NCI-H510A (cell line): Measurements from ENCODE around the gene CCNT2.
"Not testable (repeated sequence)": the region's sequence is repeated elsewhere in the genome, so short reads cannot be mapped to it uniquely, and the experiment has no call there.

Experiments
- DNase-seq: peaks from one replicate; lab custom pipeline; 2025; lab: John Stamatoyannopoulos, UW

Gene CCNT2

DNA sequence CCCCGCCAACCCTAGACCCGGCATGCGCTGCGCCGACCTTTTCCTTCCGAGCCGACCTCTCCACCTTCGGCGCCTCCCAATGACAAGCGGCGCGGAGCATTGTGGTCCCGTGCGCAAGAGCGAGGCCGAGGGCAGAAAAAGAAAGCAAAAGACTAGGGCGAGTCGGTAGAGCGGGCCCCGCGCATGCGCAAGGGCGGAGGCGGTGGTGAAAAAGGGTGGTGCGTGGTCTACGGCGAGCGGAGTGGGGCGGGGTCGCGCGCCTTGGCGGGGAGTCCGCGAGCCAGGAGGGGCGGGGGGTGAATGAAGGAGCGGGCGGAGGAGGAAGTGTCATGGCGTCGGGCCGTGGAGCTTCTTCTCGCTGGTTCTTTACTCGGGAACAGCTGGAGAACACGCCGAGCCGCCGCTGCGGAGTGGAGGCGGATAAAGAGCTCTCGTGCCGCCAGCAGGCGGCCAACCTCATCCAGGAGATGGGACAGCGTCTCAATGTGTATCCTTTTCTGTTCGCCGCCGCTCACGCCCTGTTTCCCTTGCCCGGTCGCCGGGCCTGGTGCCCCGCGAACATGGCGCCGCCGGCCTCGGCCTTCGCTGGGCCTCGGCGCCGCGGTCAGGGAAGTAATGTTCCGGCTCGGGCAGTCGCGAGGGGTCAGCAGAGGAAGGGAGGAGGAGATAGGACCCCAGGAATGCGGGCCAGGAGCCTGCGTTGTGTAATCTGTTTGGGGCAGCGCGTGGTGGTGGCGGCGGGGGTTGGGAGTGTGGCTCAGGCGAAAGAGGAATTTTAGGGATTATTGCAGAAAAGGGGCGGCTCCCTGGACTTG, at the start of gene CCNT2:
Gene CCNT2, plus strand, starts transcription at position 297 of the 815 bp plus-strand sequence. Its CDS starts 33 bp downstream, at position 330.
- peak; percentile 98 for DNase-seq

DNA sequence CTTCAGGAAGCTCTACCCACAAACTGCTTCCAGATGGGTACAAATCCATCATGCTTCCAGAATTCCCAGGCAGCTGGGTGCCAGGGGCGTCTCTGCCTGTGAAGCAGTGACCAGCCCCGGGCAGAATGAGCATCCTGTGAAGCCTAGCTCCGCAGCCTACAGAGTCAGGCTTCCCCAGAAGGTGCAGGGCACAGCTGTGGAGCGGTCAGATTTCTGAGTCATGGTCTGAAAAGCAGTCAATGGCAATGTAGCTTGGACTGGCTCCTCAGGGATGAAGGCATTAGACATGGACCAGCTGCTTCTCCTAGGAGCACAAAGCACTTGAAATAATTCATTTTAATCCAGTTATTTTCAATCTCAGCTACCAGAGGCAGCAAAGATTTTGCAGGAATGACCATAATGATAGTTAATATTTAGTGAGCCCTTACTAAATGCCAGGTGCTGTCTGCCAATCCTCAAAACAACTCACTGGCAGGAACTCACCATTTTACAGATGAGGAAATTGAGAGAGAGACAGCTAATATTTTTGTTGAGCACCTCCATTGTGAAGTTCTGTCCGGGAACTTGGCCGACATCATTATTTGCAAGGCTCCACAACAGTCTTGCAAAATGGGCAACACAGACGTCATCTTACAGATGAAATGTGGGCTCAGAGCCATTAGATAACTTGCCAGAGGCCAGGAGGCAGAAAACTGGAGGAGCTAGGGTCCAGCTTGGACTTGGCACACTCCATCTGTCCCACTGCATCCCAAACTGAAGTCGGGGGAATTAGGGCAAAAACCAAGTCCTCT, 48.5 kb upstream of the CCNT2 start:
- no peak for DNase-seq

GRCh38 chr2:134873152-134873551, 45.5 kb upstream of the CCNT2 start:
- DNase-seq, result no peak

DNA sequence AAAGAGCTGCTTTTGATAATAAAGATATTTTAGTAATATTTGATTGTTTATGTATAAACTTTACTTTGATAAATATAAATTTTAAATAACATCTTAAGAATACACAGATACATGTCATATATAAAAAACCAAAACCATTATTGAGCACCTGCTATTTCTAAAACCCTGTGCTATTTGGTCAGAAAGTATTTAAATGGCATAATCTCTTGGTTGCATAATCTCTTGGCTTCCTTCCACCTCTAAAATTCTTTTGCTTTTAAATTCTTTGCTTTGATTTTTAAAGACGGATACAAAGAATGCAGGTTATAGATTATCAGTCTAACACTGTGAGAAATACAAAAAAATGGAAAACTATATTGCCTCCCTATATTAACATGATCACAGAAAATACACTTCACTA, 43.3 kb upstream of the CCNT2 start:
- no peak for DNase-seq

DNA sequence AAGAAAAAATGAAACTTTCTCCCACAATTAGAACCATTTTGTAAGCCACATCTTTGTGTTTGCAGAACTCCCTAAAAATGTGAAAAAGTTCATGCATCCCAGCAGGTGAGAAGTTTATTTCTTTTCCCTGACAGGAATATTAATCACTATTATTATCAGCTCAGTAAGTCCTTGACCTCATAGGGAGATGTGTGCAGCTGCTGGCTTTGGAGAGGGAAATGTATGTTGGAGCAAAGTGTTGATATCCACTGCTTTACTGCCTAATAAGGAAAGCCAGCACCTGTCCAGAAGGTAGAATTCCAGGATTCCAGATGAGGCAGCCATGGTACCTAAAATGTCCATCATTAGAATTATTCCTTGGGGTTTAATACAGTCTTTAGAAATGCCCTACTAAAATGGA, 35.8 kb upstream of the CCNT2 start:
- DNase-seq, result no peak

DNA sequence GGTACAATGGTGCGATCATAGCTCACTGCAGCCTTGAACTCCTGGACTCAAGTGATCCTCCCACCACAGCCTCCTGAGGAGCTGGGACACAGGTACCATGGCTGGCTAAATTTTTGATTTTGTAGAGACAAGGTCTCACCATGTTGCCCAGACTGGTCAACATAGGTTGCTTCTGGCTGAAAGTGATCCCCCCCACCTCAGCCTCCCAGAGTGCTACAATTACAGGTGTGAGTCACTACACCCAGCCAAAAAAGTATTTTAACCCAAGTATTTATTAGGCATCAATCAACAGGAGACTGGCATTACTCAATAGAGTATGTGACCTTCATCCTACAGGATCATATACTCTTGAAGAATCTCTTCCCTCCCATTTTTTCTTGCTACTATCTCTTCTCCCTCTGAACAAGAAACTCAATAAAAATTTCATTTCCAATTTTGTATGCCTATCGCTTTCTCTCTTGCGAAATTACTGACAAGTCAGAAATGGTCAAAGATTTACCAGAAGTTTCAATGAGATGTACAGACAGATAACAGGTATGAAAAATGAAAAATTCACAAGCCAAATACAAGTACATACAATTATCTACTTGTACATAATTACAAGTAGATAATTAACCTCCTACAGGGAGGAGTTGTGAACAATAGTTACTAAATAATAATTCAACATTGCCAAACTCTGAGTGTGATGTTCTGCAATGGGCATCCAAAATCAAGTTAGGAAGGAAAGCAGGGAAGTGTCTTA, 34.9 kb upstream of the CCNT2 start:
- no peak for DNase-seq

DNA sequence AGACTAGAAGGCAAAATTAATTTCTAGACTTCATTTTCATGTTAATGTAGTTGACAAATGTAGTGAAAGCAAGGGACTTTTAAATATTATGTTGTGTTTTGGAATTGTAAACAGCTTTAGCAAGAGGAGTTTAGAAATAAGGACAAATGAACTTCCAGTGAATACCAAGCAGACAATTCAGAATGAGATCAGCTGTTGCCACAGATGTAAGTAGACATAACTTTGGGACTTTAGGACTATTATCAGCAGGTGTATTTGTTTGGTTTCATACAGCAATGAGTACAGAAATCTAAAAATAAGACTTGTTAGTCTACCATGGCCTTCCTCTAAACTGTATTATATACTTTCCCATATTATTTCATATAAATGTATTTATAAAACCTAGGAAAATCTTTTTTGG, 34.2 kb upstream of the CCNT2 start:
- DNase-seq, result no peak

DNA sequence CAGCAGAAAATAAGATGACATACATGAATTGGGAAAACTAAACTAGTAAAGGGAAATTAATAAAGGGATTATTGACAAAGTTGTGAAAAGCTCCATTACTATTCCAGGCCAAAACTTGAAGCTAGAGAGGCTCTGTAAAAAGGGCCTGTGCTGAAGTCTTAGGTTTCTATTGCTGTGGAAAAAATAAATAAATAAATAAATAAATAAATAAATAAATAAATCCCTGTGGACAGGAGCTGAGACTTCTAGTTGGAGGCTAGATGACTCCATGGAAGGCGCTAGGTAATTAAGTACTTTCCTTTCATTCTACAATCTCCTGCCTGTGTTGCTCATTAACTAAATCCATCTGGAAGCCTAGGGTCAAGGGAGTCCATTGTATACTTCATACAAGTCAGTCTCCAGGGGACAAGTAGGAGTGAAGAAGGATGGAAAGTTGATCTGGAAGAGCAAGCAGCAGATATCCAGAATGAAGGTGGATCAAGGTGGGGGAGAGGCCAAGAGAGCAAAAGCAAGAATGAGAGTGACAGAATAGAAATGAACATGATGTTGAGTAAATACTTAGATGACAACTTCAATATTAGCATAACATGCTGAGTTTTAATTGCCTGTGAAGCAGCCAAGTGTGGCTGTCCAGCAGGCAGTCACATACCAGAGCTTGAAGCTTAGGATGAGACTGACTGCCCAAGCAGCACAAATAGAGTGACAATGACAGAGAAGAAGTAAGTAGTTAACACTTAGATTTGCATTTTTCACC, 26.2 kb upstream of the CCNT2 start:
- DNase-seq, result no peak

GRCh38 chr2:134897932-134898331, 20.7 kb upstream of the CCNT2 start:
- no peak for DNase-seq

- no peak for DNase-seq
Observed at GRCh38 chr2:134899204-134899603, 19.4 kb upstream of the CCNT2 start.

DNA sequence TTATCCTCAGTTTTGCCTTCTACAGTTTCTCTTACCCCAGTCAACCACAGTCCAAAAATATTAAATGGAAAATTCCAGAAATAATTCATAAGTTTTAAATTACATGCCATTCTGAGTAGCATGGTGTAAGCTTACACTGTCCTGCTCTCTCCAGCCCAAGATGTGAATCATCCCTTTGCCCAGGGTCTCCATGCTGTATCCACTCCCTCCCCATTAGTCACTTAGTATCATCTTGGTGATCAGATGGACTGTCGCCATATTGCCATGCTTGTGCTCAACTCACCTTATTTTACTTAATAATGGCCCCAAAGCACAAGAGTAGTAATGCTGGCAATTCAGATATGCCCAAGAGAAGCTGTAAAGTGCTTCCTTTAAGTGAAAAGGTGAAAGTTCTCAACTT, 18.5 kb upstream of the CCNT2 start:
- DNase-seq, result no peak

- DNase-seq, result not testable (repeated sequence)
Observed at GRCh38 chr2:134903701-134904100, 14.9 kb upstream of the CCNT2 start.

DNA sequence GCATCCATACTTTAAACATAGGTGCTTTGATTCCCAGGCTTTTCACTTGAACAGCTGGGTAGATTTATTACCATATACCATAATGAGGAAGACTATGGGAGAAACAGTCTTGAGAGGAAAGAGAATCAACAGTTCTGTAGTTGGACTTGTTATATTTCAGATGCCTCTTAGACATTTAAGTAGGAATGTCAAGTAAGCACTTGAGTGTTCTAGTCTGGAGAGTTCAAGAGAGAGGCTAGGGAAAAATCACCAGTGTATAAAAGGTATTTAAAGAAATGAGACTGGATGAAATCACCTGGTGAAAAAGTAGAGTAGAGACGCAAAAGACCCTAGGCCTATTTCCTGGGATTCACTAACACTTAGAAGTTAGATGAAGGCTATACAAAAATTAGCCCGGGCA, 13.5 kb upstream of the CCNT2 start:
- no peak for DNase-seq

DNA sequence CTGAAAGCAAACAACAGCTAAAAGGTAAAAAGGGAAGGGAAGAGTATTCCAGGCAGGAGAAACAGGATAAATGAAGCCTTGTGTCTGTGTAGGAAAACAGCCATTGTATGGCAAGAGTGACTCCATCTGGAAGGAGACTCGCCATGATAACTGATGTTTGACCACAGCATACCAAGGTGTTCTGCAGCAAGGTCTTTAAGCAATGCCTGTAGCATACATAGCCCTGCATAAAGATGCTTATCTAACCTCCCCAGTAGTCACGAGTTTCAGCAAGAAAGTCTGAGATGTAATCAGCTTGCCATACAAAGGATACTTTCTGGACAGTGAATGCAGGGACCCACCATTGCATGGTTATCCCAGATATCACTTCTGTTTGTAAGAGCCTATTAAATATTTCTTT, 11.9 kb upstream of the CCNT2 start:
- DNase-seq, result no peak

DNA sequence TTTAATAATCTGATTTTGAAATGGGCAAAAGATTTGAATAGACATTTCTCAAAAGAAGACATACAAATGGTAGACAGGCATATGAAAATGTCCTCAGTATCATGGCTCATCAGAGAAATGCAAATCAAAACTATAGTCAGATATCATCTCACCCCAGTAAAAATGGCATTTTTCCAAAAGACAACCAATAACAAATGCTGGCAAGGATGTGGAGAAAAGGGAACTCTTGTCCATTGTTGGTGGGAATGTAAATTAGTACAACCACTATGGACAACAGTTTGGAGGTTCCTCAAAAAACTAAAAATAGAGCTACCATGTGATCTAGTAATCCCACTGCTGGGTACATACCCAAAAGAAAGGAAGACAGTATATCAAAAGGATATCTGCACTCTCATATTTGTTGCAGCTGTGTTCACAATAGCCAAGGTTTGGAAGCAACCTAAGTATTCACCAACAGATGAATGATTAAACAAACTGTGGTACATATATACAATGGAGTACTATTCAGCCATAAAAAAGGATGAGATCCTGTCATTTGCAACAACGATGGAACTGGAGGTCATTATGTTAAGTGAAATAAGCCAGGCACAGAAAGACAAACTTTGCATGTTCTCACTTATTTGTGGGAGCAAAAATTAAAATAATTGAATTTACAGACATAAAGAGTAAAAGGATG, 11.0 kb upstream of the CCNT2 start:
- DNase-seq, result not testable (repeated sequence)

DNA sequence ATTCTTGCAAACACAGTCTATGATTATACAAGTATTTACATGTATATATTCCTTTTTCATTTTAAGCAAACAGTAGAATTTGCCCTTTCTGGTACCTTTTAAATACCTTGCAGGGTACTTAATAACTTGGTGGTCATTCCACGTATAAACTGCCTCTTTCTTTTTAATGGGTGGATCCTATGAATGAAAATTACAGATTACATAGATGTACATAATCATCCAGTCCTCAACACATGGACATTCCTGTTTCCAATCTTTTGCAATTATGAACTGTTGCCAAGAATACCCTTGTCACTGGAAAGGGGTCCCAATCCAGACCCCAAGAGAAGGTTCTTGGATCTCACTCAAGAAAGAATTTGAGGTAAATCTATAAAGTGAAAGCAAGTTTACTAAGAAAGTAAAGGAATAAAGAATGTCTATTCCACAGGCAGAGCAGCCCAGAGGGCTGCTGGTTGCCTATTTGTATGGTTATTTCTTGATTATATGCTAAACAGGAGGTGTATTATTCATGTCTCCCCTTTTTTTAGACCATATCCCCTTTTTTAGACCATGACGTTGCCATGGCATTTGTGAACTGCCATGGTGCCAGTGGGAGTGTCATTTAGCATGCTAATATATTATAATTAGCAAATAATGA, 7.7 kb upstream of the CCNT2 start:
- DNase-seq, result no peak

GRCh38 chr2:134911400-134911785, 7.2 kb upstream of the CCNT2 start:
- DNase-seq, result no peak

GRCh38 chr2:134912361-134912760, 6.3 kb upstream of the CCNT2 start:
- DNase-seq, result no peak

DNA sequence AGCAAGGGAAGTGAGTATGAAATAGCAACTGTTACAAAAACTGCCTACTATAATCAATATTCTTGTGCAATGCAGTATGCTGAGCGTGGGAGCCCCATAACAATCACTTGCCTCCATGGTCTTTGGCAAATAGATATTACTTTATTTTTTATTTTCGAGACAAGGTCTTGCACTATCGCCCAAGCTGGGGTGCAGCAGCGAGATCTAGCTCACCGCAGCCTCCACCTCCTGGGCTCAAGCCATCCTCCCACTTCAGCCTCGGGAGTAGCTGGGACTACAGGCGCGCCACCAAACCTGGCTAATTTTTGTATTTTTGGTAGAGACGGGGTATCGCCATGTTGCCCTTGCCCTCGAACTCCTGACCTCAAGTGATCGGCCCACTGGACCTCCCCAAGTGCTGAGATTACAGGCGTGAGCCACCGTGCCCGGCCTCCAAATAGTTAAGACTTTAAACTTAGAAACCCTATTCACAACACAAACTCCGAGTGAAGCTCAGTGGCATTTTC, 1.2 kb upstream of the CCNT2 start:
- DNase-seq, result peak; percentile 4

DNA sequence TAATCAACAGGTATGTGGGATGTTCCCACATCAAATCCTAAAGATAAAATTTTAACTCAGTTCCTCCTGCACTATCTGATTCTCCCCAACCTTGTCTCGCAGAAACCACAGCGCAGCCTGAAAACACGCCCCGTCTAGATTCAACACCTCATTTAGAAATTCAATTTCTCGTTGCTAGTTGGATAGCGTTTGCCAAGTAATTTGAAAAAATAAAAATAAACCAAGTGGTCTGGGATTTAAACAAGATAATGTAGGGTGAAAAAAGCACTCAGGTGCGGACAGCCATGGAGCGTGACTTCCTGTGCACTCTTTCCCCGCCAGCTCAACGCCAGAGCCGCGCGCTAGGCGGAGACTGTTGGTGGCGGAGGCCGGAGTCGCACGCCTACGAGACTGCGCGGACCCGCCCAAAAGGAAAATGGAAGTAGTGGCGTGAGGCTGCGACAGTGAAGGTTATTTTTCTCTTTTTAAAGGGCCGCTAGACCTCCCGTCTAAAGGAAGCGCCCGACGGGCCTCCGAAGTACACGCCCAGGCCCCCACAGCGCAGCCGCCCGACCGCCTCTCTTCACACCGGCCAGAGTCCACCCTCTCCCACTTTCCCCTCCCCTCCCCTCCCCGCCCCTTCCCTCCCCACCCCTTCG, 615 bp upstream of the CCNT2 start:
- peak; percentile 95 for DNase-seq
